HG02943 (cell line): Measurements from ENCODE around the gene CCDC144A.
"Not testable (repeated sequence)": the region's sequence is repeated elsewhere in the genome, so short reads cannot be mapped to it uniquely, and the experiment has no call there.

ENCODE experiments used
- ATAC-seq: cut with Tn5 transposase; IDR thresholded peaks from one replicate; pipeline ENCODE4 v1.9.1; 2021; ENCODE audit warnings: mild to moderate bottlenecking, low read depth, moderate library complexity; ENCODE audit not compliant: unreplicated experiment

Gene CCDC144A

GRCh38 chr17:16689731-16690281, at the start of gene CCDC144A:
TSS of gene CCDC144A (plus strand) at chr17:16690241. CDS start at chr17:16690401, 160 bp downstream.
- not testable (repeated sequence) for ATAC-seq

GRCh38 chr17:16649585-16649984, 40.5 kb upstream of the CCDC144A start:
- ATAC-seq = no peak

GRCh38 chr17:16652252-16652651, 37.8 kb upstream of the CCDC144A start:
- no peak for ATAC-seq

- no peak for ATAC-seq
Measured at GRCh38 chr17:16652847-16653366, 37.1 kb upstream of the CCDC144A start.

GRCh38 chr17:16653367-16654041, 36.5 kb upstream of the CCDC144A start, which contains the start of gene ZNF624:
TSS of gene ZNF624 (minus strand) at chr17:16653850.
- peak; percentile 87 for ATAC-seq

- ATAC-seq = no peak
Measured at GRCh38 chr17:16661217-16661616, 28.8 kb upstream of the CCDC144A start.

GRCh38 chr17:16662936-16663335, 27.1 kb upstream of the CCDC144A start:
- no peak for ATAC-seq

- ATAC-seq = not testable (repeated sequence)
Measured at GRCh38 chr17:16666553-16666906, 23.5 kb upstream of the CCDC144A start.

- not testable (repeated sequence) for ATAC-seq
Measured at GRCh38 chr17:16666907-16667636, 23.0 kb upstream of the CCDC144A start.

- no peak for ATAC-seq
Measured at GRCh38 chr17:16676676-16677268, 13.3 kb upstream of the CCDC144A start.

- not testable (repeated sequence) for ATAC-seq
Measured at GRCh38 chr17:16683290-16684138, 6.5 kb upstream of the CCDC144A start.

GRCh38 chr17:16686019-16686418, 4.0 kb upstream of the CCDC144A start:
- ATAC-seq = not testable (repeated sequence)

GRCh38 chr17:16687151-16687550, 2.9 kb upstream of the CCDC144A start:
- not testable (repeated sequence) for ATAC-seq

GRCh38 chr17:16690447-16690846, 406 bp downstream of the CCDC144A start:
- ATAC-seq = not testable (repeated sequence)

GRCh38 chr17:16697603-16698002, 7.6 kb downstream of the CCDC144A start:
- ATAC-seq = not testable (repeated sequence)

GRCh38 chr17:16745492-16746203, 55.6 kb downstream of the CCDC144A start:
- ATAC-seq = not testable (repeated sequence)

- ATAC-seq = not testable (repeated sequence)
Measured at GRCh38 chr17:16746571-16746970, 56.5 kb downstream of the CCDC144A start.

GRCh38 chr17:16750515-16750914, 60.5 kb downstream of the CCDC144A start:
- ATAC-seq = not testable (repeated sequence)

- not testable (repeated sequence) for ATAC-seq
Measured at GRCh38 chr17:16751224-16751923, 61.3 kb downstream of the CCDC144A start.
